Measurements from ENCODE around the gene HDAC4.

DNA sequence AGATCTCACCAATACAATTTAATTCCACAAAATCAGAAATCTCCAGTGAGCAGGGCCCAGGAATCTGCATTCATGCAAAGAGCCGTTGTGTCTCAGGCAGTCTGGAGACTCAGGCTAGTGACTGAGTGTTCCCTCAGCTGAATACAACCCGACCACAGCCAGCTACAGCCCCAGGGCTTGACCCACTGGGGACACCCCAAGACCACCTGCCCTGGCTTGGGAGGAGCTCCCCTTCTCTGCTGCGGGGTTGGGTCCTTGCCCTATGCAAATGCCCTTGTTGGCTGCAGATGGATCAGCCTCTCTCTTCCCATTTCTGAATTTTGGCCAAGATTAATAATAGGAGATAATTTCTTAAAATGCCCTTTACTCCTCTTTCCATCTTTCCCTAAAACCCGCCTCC is 395.2 kb downstream of the HDAC4 start:
- TF ChIP-seq, protein P1, sequence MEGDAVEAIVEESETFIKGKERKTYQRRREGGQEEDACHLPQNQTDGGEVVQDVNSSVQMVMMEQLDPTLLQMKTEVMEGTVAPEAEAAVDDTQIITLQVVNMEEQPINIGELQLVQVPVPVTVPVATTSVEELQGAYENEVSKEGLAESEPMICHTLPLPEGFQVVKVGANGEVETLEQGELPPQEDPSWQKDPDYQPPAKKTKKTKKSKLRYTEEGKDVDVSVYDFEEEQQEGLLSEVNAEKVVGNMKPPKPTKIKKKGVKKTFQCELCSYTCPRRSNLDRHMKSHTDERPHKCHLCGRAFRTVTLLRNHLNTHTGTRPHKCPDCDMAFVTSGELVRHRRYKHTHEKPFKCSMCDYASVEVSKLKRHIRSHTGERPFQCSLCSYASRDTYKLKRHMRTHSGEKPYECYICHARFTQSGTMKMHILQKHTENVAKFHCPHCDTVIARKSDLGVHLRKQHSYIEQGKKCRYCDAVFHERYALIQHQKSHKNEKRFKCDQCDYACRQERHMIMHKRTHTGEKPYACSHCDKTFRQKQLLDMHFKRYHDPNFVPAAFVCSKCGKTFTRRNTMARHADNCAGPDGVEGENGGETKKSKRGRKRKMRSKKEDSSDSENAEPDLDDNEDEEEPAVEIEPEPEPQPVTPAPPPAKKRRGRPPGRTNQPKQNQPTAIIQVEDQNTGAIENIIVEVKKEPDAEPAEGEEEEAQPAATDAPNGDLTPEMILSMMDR (IDR thresholded peaks at IDR 0.05), result no peak
- no peak for TF ChIP-seq POLR2AphosphoS5 (IDR thresholded peaks at IDR 0.05)
- TF ChIP-seq POLR2A (IDR thresholded peaks at IDR 0.05), result no peak

All from stomach (tissue), 4 donors.